Measurements from ENCODE around the gene FHIT. TPM values are rescaled to one million over a fixed set of nuclear protein-coding genes. Genes with fewer than 3 reads are reported as not detected.
A peak's percentile ranks its signal among the peaks of the same experiment; 100 is the strongest.

FHIT gene
- total RNA-seq, 1 experiment from 2014 or later = 0.39 TPM

DNA sequence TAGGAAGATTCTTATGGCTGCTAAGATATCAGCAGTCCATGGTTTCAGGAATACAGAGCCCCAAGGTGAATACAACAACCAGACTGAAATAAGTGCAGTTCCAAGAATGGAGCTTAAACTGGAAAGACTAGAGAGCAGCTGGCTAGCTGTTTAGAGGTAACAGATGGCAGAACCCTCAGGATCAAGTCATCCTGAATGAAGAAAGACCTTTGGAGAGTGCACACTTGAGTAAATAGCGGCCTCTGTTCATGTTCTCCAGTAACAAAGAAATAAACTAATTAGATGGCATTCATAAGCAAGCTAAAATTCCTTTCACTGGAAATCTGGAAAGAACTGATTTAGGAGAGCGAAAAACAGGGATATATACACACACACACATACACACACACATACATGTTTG, 968.4 kb downstream of the FHIT start:
- no peak for DNase-seq (ENCODE audit: low read depth)

DNA sequence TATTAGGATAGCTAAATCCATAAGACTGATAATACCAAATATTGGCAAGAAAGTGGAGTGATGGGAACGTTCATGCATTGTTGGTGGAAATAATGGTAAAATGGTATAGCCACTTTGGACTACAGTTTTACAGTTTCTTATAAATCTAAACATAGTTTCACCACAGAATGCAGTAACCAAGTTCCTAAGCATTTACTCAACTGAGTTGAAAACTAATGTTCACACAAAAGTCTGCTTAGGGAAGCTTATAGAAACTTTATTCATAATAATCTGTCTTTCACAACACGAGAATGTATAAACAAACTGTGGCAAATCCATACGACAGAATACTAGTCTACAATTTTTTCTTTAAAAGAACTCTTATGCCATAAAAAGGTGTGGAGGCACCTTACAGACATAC, 969.3 kb downstream of the FHIT start:
- DNase-seq (ENCODE audit: low read depth) = no peak

DNA sequence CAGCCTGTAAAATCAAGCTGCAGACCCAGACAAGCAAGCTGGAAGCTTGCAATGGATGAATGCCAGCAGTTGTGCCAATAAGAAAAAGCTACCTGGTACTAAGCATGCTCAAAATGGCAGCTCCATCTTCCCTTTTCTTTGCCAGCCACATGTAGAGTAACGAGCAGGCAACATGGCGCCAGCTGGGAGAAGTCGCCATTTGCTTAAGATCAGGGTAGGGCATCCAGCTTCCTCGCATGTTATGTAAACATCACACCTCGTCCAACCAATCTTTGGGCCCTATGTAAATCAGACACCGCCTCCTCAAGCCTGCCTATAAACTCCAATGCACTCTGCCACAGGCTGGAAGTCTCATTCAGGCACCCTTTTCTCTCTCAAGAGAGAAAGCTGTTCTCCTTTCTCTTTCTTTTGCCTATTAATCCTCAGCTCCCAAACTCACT, 973.9 kb downstream of the FHIT start:
- DNase-seq (ENCODE audit: low read depth) = peak; percentile 1

DNA sequence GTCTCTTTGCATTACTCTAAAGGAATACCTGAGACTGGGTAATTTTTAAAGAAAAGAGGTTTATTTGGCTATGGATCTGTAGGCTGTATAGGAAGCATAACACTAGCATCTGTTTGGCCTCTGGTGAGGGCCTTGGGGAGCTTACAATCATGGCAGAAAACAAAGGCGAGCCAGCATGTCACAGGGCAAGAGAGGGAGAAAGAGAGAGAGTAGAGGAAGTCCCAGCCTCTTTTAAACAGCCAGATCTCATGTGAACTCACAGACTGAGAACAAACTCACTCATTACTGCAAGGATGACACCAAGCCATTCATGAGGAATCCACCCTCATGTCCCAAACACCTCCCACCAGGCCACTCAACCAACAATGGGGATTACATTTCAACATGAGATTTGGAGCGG, 974.6 kb downstream of the FHIT start:
- no peak for DNase-seq (ENCODE audit: low read depth)

DNA sequence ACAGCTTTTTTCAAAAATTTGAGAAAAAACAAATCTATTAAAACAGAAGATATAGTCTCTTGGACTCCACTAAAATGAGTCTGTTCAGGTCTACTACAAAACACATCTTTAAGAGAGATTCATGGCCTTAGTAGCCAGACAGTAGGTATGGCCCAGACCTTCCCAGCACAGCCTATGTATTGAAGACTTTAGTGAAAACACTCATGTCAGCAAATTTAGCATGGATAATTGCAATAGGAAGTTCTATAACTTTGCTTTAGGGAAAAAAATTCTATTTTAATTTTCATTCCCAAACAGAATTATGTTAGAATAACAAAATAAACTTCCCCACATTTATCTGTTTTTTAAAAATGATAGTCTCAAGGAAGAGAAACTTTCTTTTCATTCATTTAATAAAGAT, 976.6 kb downstream of the FHIT start:
- no peak for DNase-seq (ENCODE audit: low read depth)

DNA sequence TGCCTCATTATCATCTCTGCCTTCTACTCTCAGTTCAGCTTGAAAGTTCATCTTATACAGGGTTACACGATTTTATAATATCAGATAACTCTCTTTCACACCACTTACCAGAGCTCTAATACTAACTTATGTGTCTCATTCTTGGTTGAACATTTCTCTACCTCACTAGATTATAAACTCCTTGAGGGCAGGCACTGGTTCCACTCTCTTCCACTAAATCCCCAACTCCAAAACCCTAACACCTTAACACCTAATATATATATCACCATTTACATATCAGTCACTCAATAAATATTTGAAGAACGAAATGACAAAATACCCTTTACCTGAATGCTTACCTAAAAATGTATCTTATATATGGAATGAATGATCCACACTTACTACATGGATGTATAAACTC, 977.2 kb downstream of the FHIT start:
- DNase-seq (ENCODE audit: low read depth) = no peak

DNA sequence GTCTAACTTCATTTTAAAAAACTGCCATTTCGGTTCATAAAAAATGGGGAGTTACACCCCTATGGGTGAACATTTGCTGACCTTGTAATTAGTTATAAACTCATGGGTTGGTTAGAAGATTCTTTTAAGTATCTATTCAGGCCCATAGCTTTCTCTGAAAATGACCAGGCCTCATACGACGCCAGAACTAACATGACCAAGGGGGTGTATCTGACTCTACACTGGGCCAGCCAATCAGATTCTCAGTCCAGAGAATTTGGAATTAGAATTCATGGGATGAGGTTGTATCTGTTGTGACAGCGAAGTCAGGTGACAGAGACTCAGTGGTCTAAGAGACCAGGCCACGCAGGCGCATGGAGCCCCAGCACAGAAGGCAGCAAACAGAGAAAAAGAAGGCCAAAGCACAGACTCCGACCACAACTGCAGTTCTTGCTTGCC, 981.4 kb downstream of the FHIT start:
- no peak for DNase-seq (ENCODE audit: low read depth)

DNA sequence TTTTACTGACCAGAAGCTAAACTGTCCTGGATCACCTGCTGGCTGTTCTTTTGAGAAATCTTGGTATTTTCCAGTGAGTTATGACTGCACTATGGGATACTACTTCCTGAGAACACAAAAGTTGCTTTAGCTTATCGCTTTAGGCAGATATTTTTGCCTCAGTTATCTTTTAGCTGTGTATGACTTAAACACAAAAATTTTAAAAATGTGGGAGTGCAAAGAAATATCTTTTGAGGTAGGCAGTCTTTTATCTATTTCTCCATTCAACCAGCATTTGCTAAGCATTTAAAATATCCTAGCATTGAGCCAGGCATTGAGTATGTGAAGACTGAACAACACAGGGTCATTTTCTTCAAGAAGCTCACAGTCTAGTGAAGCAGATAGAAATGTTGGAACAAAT, 981.9 kb downstream of the FHIT start:
- no peak for DNase-seq (ENCODE audit: low read depth)

DNA sequence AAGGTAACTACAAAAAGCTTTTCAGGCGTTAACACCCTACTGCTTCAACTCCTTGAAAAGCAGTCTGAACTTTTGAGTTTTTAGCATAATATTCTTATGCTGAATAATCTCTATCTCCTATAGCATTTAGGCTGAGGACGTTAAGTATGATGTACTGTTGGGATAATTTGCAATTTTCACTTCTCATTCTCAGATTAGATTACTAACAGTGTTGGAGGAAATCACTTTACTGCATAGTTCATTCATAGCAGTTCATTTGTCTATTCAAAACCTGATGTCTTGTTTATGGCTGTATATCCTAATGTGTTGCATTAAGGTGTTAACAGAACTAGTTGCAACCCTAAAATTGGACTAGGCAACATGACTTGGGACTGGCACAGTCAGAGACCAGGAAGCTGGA, 983.1 kb downstream of the FHIT start:
- DNase-seq (ENCODE audit: low read depth) = no peak

DNA sequence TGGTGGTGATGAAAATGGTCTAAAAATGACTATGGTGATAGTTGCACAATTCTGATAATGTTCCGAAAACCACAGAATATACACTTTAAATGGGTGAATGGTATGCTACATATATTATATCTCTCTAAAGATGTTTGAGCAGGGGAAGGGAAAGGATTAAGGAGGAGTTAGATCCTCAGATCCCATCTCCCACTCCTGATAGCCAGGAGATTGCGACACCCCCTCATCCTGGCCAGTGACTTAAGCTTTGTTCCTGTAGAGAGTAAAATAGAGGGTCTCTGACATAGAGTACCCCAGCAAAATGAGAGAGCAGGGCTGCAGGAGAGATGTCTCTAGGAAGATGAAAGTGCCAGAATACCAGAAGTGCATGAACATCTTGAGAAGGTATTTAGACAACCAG, 984.8 kb downstream of the FHIT start:
- no peak for DNase-seq (ENCODE audit: low read depth)

DNA sequence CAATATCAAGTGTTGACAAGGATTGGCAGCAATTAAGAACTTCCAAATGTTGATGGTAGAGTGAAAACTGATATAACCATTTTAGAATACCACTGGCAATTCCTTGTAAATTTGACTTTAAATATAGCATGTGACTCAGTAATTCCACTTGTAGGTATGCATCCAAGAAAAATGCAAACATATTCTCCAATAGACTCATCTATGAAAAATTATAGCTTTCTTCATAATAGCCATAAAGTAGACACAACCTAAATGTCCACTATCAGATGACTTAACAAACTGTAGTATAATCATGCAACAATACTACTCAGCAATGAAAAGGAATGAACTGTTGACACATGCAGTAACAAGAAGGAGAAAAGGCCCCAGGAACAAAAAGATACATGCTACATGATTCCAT, 988.1 kb downstream of the FHIT start:
- DNase-seq (ENCODE audit: low read depth) = no peak

DNA sequence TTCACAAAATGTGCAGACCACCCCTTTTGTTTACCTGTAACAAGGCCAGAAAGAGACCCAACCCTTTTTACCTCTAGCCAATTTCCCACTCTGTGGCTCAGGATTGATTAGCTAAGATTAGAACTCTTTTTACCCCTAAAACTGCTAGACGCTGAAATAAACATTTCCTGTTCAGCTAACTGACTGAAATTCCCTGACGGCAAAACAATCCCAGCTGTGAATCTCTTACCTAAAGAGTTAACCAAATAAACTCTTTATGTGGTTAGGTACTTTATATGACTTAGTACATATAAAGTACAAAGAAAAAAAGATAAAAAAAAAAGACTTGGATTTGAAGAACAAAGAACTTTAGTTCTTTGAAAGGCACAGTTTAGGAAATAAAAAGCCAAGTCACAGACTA, 988.7 kb downstream of the FHIT start:
- DNase-seq (ENCODE audit: low read depth) = no peak

DNA sequence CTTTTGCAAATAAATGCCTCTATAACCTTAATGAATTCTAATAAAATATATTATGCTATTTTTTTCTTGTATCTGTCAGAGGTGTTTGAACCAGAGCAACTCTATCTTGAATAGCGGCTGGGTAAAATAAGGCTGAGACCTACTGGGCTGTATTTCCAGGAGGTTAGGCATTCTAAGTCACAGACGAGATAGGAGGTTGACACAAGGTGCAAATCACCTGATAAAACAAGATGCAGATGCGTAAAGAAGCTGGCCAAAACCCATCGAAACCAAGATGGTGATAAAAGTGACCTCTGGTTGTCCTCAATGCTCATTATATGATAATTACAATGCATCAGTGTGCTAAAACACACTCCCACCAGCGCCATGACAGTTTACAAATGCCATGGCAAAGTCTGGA, 990.7 kb downstream of the FHIT start:
- DNase-seq (ENCODE audit: low read depth) = no peak

DNA sequence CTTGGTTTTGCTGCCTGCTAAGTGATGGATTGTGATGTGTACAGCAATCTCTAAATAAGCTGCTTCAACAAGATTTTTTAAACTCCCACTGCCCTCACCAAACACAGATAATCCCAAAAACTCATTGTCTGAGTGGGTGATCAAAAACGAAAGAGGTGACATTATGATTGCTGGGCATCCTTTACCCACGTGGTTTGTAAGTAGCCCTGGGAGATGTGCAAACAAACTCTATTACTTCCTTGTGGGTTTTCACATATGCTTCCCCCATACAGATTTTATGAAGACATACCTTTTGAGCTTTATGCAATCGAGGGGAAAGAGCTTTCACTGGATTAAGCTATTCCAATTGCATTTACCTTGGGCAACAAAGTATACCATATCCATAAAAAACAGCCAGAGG, 1000.4 kb downstream of the FHIT start:
- DNase-seq (ENCODE audit: low read depth) = no peak

DNA sequence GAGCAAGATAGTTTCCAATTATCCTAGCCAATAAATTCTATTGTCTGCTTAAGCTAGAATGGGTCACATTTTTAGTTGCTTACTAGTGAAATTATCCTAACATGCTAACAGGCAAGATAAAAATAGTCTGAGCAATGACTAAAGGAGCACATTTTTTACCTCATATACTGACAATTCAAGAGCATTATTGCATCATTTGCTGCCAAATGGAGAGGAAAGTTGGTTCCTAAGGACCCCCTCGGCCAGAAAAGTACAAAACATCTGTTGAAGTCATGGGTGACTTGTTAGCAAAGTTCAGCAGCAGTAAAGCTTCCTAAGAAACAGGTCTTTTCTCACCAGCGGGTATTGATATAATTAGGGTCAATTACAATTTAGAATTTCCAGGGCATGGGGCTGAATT, 1001.0 kb downstream of the FHIT start:
- DNase-seq (ENCODE audit: low read depth) = no peak

DNA sequence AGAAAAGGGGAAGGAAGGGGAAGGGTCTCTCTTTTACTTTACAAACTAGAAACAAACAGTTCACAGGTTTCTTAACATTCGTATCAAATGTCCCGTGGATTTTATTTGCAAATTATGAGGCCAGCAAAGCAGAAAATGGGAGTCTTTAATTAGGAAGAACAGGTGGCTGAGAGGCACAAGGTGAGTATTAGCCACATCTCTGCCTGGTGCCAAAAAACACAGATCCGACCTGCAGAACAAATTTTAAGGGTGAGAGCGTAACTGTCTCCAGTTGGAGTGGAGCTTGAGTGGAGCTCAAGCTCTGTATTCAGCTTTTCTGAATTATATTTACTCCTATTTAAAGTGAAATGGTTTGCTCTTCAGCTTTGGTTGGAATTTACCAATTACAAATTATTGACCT, 1004.9 kb downstream of the FHIT start:
- DNase-seq (ENCODE audit: low read depth) = no peak

DNA sequence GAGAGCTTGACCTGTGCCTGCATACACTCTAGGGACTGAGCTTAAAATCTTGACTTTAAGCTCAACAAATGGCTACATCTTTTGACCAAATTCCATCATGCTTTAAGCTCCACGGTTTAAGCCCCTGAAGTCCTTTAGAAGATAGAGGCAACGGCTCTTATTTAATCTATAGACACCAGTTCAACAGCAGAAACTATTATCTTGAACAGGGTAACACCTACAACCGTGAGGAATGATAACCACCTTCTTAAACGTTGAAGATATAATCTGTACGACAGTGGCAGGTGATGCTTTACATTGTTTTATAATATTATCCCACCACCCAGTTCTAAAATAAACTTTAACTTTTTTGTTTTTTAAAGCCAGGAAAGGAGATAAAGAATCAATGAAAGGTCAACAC, 1007.8 kb downstream of the FHIT start:
- DNase-seq (ENCODE audit: low read depth) = no peak

DNA sequence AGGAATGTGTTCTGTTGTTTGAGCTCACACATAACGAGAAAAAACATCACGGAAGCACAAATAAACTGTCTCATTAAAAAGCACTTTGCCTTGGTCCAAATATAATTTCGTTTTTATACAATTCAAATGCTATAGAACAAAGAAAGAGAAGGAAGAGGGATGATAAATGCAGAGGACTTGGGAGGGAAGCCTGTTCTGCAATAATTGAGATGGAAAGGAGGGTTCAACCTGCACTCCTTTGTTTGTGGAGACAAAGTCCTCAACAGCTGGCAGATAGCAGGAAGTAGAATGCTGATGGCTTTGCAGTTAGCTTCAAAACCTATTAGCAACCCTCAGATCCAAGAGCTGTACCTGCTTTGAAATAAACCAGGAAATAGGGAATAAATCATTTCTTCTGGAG, 1010.8 kb downstream of the FHIT start:
- no peak for DNase-seq (ENCODE audit: low read depth)

DNA sequence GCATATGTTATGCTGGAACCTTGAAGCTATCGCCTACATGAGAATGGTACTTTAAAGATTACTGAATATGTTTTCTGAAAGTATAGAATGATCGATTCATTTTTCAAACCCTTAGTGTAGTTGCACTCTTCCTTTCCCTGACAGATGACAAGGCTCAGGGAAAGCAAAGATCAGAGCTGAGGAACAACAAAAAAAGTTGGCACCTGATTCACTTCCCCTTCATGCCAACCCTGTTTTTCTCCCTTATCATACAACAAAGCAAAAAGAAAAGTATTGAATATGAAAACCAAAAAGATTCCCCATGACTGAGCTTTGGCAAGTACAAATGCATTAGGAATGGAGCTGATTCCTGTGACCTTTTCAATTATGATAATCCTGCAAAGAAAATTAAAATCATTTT, 1012.7 kb downstream of the FHIT start:
- DNase-seq (ENCODE audit: low read depth) = no peak

DNA sequence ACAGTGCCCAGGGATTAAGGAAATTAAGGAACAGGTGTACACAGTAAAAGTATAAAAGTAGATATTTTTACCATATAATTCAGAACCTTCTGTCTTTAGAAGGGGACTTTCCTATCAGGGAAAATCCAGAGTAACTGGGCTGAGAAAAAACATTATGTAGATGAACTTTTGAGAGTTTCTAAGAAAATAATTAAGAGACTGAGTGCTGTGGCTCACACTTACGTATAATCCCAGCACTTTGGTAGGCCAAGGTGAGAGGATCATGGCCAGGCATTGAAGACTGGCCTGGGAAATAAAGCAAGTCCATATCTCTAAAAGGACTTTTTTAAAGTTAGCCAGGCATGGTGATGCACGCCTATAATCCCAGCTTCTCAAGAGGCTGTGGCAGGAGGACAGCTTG, 1021.8 kb downstream of the FHIT start:
- no peak for DNase-seq (ENCODE audit: low read depth)

DNA sequence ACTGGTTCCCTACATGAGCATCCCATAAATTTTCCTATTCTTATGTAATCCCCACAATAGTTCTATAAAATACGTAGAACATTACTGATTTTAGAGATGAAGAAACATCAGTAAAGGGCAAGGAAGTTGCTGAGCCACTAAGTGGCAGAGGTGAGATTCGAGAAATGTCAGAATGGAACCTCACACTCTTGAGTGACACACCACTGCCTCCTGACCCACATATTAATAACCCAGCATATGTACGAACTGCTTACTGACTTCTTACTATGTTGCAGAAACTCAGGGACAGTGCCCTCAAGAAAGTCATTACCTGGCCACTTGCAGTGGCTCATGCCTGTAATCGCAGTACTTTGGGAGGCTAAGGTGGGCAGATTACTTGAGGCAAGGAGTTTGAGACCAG, 1022.4 kb downstream of the FHIT start:
- DNase-seq (ENCODE audit: low read depth) = no peak

DNA sequence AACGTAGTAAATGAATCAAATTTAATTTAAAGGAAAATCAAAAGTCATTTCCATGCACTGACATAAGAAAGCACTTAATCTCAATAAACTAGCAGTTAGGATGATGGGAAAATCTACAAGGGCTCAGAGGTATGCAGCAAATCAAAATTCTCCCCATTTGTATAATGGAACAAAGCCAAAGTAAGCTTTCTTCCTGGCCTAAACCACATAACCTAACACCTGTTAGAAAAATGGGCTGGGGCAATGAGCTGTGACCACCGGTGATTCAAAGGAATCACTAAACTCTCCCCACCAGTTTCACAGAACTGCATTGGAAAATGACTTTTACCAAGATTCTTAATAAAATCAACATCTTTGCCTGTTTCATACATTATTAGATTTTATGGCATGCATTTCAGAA, 1024.3 kb downstream of the FHIT start:
- DNase-seq (ENCODE audit: low read depth) = no peak

DNA sequence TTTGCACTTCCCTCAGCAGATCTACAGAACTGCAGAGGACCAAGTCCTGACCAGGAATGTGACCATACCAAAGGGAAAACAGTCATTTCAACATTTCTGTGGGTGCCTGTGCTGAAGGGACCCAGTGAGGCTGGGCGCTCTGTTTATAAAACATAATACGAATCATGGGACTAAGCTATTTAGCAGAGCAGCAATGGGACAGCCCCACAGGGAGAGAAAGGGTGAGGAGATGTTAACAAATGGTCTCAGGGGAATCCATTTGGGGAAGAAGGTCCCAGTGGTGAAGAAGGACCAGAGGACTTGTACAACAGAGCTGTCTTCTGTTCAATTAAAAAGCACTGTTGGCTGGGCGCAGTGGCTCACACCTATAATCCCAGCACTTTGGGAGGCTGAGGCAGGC, 1025.4 kb downstream of the FHIT start:
- DNase-seq (ENCODE audit: low read depth) = no peak

DNA sequence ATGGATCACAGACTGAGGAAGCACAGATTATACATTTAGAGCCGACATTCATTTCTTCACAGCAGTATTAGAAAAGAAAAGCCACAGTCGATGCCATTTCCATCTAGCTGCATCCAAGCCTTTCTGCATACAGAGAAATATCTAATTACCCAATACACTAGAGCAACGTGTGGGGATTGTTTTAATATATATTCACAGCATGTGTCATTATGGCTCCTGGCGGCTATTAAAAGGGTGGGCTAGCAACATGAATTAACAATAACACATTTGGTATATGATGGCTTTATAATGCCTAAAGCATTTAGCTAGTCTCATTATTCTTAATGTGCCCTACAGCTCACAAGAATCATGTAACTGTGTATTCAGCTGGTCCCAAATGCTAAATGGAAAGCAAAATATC, 1030.5 kb downstream of the FHIT start:
- DNase-seq (ENCODE audit: low read depth) = no peak

DNA sequence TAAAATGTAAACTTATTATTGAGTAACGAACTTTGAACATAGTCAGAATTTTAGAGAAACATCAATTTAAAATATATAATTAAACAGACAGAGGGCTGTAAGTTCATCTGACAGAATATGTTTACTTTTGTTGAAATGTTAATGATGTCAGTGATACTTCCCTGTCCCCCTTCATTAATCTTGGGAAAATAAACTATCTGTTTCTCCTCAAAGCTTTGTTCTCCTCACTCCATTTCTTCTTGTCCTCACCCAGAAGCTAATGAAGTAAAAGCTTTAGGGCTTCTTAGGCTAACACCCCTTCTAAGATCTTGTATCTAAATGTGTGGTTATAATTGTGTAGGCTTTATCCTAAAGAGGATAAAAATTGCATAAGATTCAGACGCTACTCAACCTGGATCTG, 1031.8 kb downstream of the FHIT start:
- DNase-seq (ENCODE audit: low read depth) = no peak

Measured in M059J (cell line).